ENCODE data around the gene NES. TPM values are rescaled to one million over a fixed set of nuclear protein-coding genes. Genes with fewer than 3 reads are reported as not detected.

Gene NES
- polyA plus RNA-seq, 4 donors, result 0.22 to 17.9 (median 6.4) TPM

- DNase-seq, result no peak
- Histone ChIP-seq H3K9me3 (ENCODE audit: control insufficient read depth in 2 of 2, insufficient read depth in 1 of 2, low read depth in 1 of 2, low read length in 1 of 2) (no peaks in the 10 kb centered on the region), H3K4me1 (ENCODE audit: control insufficient read depth in 3 of 3, insufficient read depth in 2 of 3, low read depth in 1 of 3, low read length in 2 of 3) (peaks cover 0 to 40% (median 6%) of the 10 kb centered on the region in 3 donors), H3K4me3 (ENCODE audit: low read depth in 1 of 3, low read length in 3 of 3) (no peak overlapping the region), H3K27ac (ENCODE audit: low read depth in 1 of 3, low read length in 2 of 3) (no peak overlapping the region), H3K27me3 (ENCODE audit: control insufficient read depth in 3 of 3, insufficient read depth in 3 of 3, low read length in 3 of 3) (peaks cover 0 to 8% (median 0%) of the 10 kb centered on the region in 3 donors), H3K36me3 (ENCODE audit: control insufficient read depth in 3 of 3, insufficient read depth in 2 of 3, low read depth in 1 of 3, low read length in 3 of 3) (peaks cover 0 to 19% (median 0%) of the 10 kb centered on the region in 3 donors)
- WGBS, 3 donors, result 63 to 80% (median 65%) methylated on average over 4 of the region's 4 CpGs
- no peak for FAIRE-seq
Observed at GRCh38 chr1:156670791-156671190, 6.4 kb downstream of the NES start.

GRCh38 chr1:156670359-156670758, 6.8 kb downstream of the NES start:
- H3K9me3 ChIP-seq (ENCODE audit: control insufficient read depth in 2 of 2, insufficient read depth in 1 of 2, low read depth in 1 of 2, low read length in 1 of 2), result no peaks in the 10 kb centered on the region
- WGBS, 3 donors, result 63 to 86% (median 67%) methylated on average over 6 of the region's 6 CpGs
- H3K27me3 ChIP-seq (ENCODE audit: control insufficient read depth in 3 of 3, insufficient read depth in 3 of 3, low read length in 3 of 3), result peaks cover 0 to 3% (median 0%) of the 10 kb centered on the region in 3 donors
- H3K4me3 ChIP-seq (ENCODE audit: low read depth in 1 of 3, low read length in 3 of 3), result no peak overlapping the region
- H3K27ac ChIP-seq (ENCODE audit: low read depth in 1 of 3, low read length in 2 of 3), result peak overlapping the region in 1 of 3 donors; percentile 8
- FAIRE-seq (no peak), DNase-seq (no peak)
- peaks cover 0 to 45% (median 6%) of the 10 kb centered on the region in 3 donors for H3K4me1 ChIP-seq (ENCODE audit: control insufficient read depth in 3 of 3, insufficient read depth in 2 of 3, low read depth in 1 of 3, low read length in 2 of 3)
- H3K36me3 ChIP-seq (ENCODE audit: control insufficient read depth in 3 of 3, insufficient read depth in 2 of 3, low read depth in 1 of 3, low read length in 3 of 3), result peaks cover 0 to 19% (median 0%) of the 10 kb centered on the region in 3 donors

GRCh38 chr1:156669794-156670193, 7.4 kb downstream of the NES start:
- peak overlapping the region in 1 of 3 donors; percentile 8 for H3K27ac ChIP-seq (ENCODE audit: low read depth in 1 of 3, low read length in 2 of 3)
- H3K4me1 ChIP-seq (ENCODE audit: control insufficient read depth in 3 of 3, insufficient read depth in 2 of 3, low read depth in 1 of 3, low read length in 2 of 3), result peaks cover 0 to 50% (median 8%) of the 10 kb centered on the region in 3 donors
- no peaks in the 10 kb centered on the region for H3K9me3 ChIP-seq (ENCODE audit: control insufficient read depth in 2 of 2, insufficient read depth in 1 of 2, low read depth in 1 of 2, low read length in 1 of 2)
- DNase-seq, result no peak
- H3K4me3 ChIP-seq (ENCODE audit: low read depth in 1 of 3, low read length in 3 of 3), result no peak overlapping the region
- no peaks in the 10 kb centered on the region for H3K27me3 ChIP-seq (ENCODE audit: control insufficient read depth in 3 of 3, insufficient read depth in 3 of 3, low read length in 3 of 3)
- 50 to 74% (median 57%) methylated on average over 5 of the region's 5 CpGs for WGBS, 3 donors
- peaks cover 0 to 19% (median 0%) of the 10 kb centered on the region in 3 donors for H3K36me3 ChIP-seq (ENCODE audit: control insufficient read depth in 3 of 3, insufficient read depth in 2 of 3, low read depth in 1 of 3, low read length in 3 of 3)
- no peak for FAIRE-seq

GRCh38 chr1:156668801-156669637, 8.2 kb downstream of the NES start:
- H3K27me3 ChIP-seq (ENCODE audit: control insufficient read depth in 3 of 3, insufficient read depth in 3 of 3, low read length in 3 of 3), result no peaks in the 10 kb centered on the region
- H3K9me3 ChIP-seq (ENCODE audit: control insufficient read depth in 2 of 2, insufficient read depth in 1 of 2, low read depth in 1 of 2, low read length in 1 of 2), result no peaks in the 10 kb centered on the region
- H3K4me3 ChIP-seq (ENCODE audit: low read depth in 1 of 3, low read length in 3 of 3), result no peak overlapping the region
- 77 to 81% (median 78%) methylated on average over 17 of the region's 17 CpGs for WGBS, 3 donors
- DNase-seq, result no peak
- peak overlapping the region in 2 of 3 donors; percentile 3 to 23 for H3K27ac ChIP-seq (ENCODE audit: low read depth in 1 of 3, low read length in 2 of 3)
- peaks cover 0 to 52% (median 13%) of the 10 kb centered on the region in 3 donors for H3K4me1 ChIP-seq (ENCODE audit: control insufficient read depth in 3 of 3, insufficient read depth in 2 of 3, low read depth in 1 of 3, low read length in 2 of 3)
- H3K36me3 ChIP-seq (ENCODE audit: control insufficient read depth in 3 of 3, insufficient read depth in 2 of 3, low read depth in 1 of 3, low read length in 3 of 3), result peaks cover 0 to 15% (median 0%) of the 10 kb centered on the region in 3 donors
- FAIRE-seq, result no peak

GRCh38 chr1:156667968-156668709, 9.1 kb downstream of the NES start:
- WGBS, 3 donors, result 80 to 97% (median 87%) methylated on average over 5 to 9 of the region's 9 CpGs
- H3K36me3 ChIP-seq (ENCODE audit: control insufficient read depth in 3 of 3, insufficient read depth in 2 of 3, low read depth in 1 of 3, low read length in 3 of 3), result peaks cover 0 to 7% (median 0%) of the 10 kb centered on the region in 3 donors
- DNase-seq (no peak), FAIRE-seq (no peak)
- H3K27me3 ChIP-seq (ENCODE audit: control insufficient read depth in 3 of 3, insufficient read depth in 3 of 3, low read length in 3 of 3), result no peaks in the 10 kb centered on the region
- no peaks in the 10 kb centered on the region for H3K9me3 ChIP-seq (ENCODE audit: control insufficient read depth in 2 of 2, insufficient read depth in 1 of 2, low read depth in 1 of 2, low read length in 1 of 2)
- H3K4me3 ChIP-seq (ENCODE audit: low read depth in 1 of 3, low read length in 3 of 3), result no peak overlapping the region
- H3K27ac ChIP-seq (ENCODE audit: low read depth in 1 of 3, low read length in 2 of 3), result peak overlapping the region in 2 of 3 donors; percentile 65 to 68
- peaks cover 0 to 52% (median 15%) of the 10 kb centered on the region in 3 donors for H3K4me1 ChIP-seq (ENCODE audit: control insufficient read depth in 3 of 3, insufficient read depth in 2 of 3, low read depth in 1 of 3, low read length in 2 of 3)

GRCh38 chr1:156667610-156667967, 9.6 kb downstream of the NES start:
- Histone ChIP-seq H3K27me3 (ENCODE audit: control insufficient read depth in 3 of 3, insufficient read depth in 3 of 3, low read length in 3 of 3) (no peaks in the 10 kb centered on the region), H3K27ac (ENCODE audit: low read depth in 1 of 3, low read length in 2 of 3) (peak overlapping the region in 2 of 3 donors; percentile 65 to 68), H3K36me3 (ENCODE audit: control insufficient read depth in 3 of 3, insufficient read depth in 2 of 3, low read depth in 1 of 3, low read length in 3 of 3) (peaks cover 0 to 2% (median 0%) of the 10 kb centered on the region in 3 donors), H3K4me1 (ENCODE audit: control insufficient read depth in 3 of 3, insufficient read depth in 2 of 3, low read depth in 1 of 3, low read length in 2 of 3) (peaks cover 0 to 54% (median 15%) of the 10 kb centered on the region in 3 donors), H3K9me3 (ENCODE audit: control insufficient read depth in 2 of 2, insufficient read depth in 1 of 2, low read depth in 1 of 2, low read length in 1 of 2) (no peaks in the 10 kb centered on the region), H3K4me3 (ENCODE audit: low read depth in 1 of 3, low read length in 3 of 3) (no peak overlapping the region)
- no peak for FAIRE-seq
- peak in 1 of 2 donors; percentile 36 for DNase-seq
- 53 to 86% (median 68%) methylated on average over 5 of the region's 5 CpGs for WGBS, 3 donors

- DNase-seq (no peak), FAIRE-seq (no peak)
- no peaks in the 10 kb centered on the region for H3K9me3 ChIP-seq (ENCODE audit: control insufficient read depth in 2 of 2, insufficient read depth in 1 of 2, low read depth in 1 of 2, low read length in 1 of 2)
- H3K27ac ChIP-seq (ENCODE audit: low read depth in 1 of 3, low read length in 2 of 3), result peak overlapping the region in 2 of 3 donors; percentile 65 to 68
- H3K36me3 ChIP-seq (ENCODE audit: control insufficient read depth in 3 of 3, insufficient read depth in 2 of 3, low read depth in 1 of 3, low read length in 3 of 3), result no peaks in the 10 kb centered on the region
- no peak overlapping the region for H3K4me3 ChIP-seq (ENCODE audit: low read depth in 1 of 3, low read length in 3 of 3)
- H3K4me1 ChIP-seq (ENCODE audit: control insufficient read depth in 3 of 3, insufficient read depth in 2 of 3, low read depth in 1 of 3, low read length in 2 of 3), result peaks cover 0 to 60% (median 16%) of the 10 kb centered on the region in 3 donors
- H3K27me3 ChIP-seq (ENCODE audit: control insufficient read depth in 3 of 3, insufficient read depth in 3 of 3, low read length in 3 of 3), result no peaks in the 10 kb centered on the region
- WGBS, 3 donors, result 84 to 85% (median 85%) methylated on average over 9 of the region's 9 CpGs
Observed at GRCh38 chr1:156666862-156667609, 10.2 kb downstream of the NES start.

GRCh38 chr1:156665539-156665938, 11.7 kb downstream of the NES start:
- DNase-seq, result peak in 1 of 2 donors; percentile 23
- 30 to 57% (median 50%) methylated on average over 3 of the region's 3 CpGs for WGBS, 3 donors
- Histone ChIP-seq H3K27me3 (ENCODE audit: control insufficient read depth in 3 of 3, insufficient read depth in 3 of 3, low read length in 3 of 3) (no peaks in the 10 kb centered on the region), H3K27ac (ENCODE audit: low read depth in 1 of 3, low read length in 2 of 3) (peak overlapping the region in 2 of 3 donors; percentile 61 to 77), H3K9me3 (ENCODE audit: control insufficient read depth in 2 of 2, insufficient read depth in 1 of 2, low read depth in 1 of 2, low read length in 1 of 2) (no peaks in the 10 kb centered on the region), H3K4me1 (ENCODE audit: control insufficient read depth in 3 of 3, insufficient read depth in 2 of 3, low read depth in 1 of 3, low read length in 2 of 3) (peaks cover 0 to 73% (median 24%) of the 10 kb centered on the region in 3 donors), H3K36me3 (ENCODE audit: control insufficient read depth in 3 of 3, insufficient read depth in 2 of 3, low read depth in 1 of 3, low read length in 3 of 3) (no peaks in the 10 kb centered on the region), H3K4me3 (ENCODE audit: low read depth in 1 of 3, low read length in 3 of 3) (no peak overlapping the region)
- FAIRE-seq, result no peak
